H1 (cell line): ENCODE measurements around the gene ZNF468.

Source experiments
- ASH2L ChIP-seq: fragments of 200-600, 300-600 bp; sonication (generic); IDR thresholded peaks from one replicate; pipeline ENCODE4 v1.7.1; 2017; ENCODE audit warnings: low read length
- CBX8 ChIP-seq: fragments of 300-800, 300-1000 bp; sonication (generic); IDR thresholded peaks from 2 replicates; pipeline ENCODE4 v1.7.1; 2016; ENCODE audit warnings: low read depth, low read length, borderline replicate concordance
- HDAC2 ChIP-seq, 2 experiments: fragments of 300-600 bp in 1 of 2; sonication (generic) in 1 of 2; IDR thresholded peaks; 2 replicates each; pipeline ENCODE4 v1.6.1; 2011 to 2012; ENCODE audit warnings: low read depth in 2 of 2, low read length in 2 of 2, mild to moderate bottlenecking in 2 of 2, moderate library complexity in 2 of 2, borderline replicate concordance in 1 of 2, inconsistent platforms in 1 of 2
- KDM1A ChIP-seq: fragments of 200-600, 300-600 bp; sonication (generic); IDR thresholded peaks from 2 replicates; pipeline ENCODE4 v1.7.1; 2016; ENCODE audit warnings: mild to moderate bottlenecking, low read length, borderline replicate concordance
- MAFK ChIP-seq: IDR thresholded peaks from 2 replicates; pipeline ENCODE4 v1.6.1; 2012; ENCODE audit warnings: low read depth, mild to moderate bottlenecking, improper control_type of control experiment, low read length
- POLR2A ChIP-seq, 2 experiments: IDR thresholded peaks; 1 replicate in 1 of 2; 2 replicates in 1 of 2; pipeline ENCODE4 v1.6.1; 2011; ENCODE audit warnings: low read depth in 2 of 2, low read length in 2 of 2, mild to moderate bottlenecking in 2 of 2; ENCODE audit errors: control extremely low read depth in 1 of 2
- SP4 ChIP-seq: IDR thresholded peaks from 2 replicates; pipeline ENCODE4 v1.6.1; 2012; ENCODE audit warnings: low read length, inconsistent platforms
- ZNF274 ChIP-seq: IDR thresholded peaks from 2 replicates; pipeline ENCODE4 v1.7.0; 2012; ENCODE audit warnings: low read length, borderline replicate concordance; ENCODE audit errors: extremely low read depth
- TF ChIP-seq, protein P1 (sequence below), 3 experiments: IDR thresholded peaks; 1 replicate in 2 of 3; 2 replicates in 1 of 3; pipeline versions ENCODE4 v1.5.1 to v1.6.1; 2011; ENCODE audit warnings: low read length in 3 of 3, mild to moderate bottlenecking in 3 of 3, inconsistent platforms in 2 of 3, low read depth in 1 of 3, moderate library complexity in 1 of 3; ENCODE audit not compliant: insufficient read depth in 1 of 3; ENCODE audit errors: control extremely low read depth in 1 of 3
- TF ChIP-seq, protein P2 (sequence below): IDR thresholded peaks from 2 replicates; pipeline ENCODE4 v1.6.1; 2011; ENCODE audit warnings: low read length, improper control_type of control experiment
- TF ChIP-seq, protein P3 (sequence below): IDR thresholded peaks from 2 replicates; pipeline ENCODE4 v1.6.1; 2012; ENCODE audit warnings: inconsistent platforms
- TF ChIP-seq, protein P4 (sequence below): IDR thresholded peaks from 2 replicates; pipeline ENCODE4 v1.6.1; 2012; ENCODE audit warnings: inconsistent platforms

DNA sequence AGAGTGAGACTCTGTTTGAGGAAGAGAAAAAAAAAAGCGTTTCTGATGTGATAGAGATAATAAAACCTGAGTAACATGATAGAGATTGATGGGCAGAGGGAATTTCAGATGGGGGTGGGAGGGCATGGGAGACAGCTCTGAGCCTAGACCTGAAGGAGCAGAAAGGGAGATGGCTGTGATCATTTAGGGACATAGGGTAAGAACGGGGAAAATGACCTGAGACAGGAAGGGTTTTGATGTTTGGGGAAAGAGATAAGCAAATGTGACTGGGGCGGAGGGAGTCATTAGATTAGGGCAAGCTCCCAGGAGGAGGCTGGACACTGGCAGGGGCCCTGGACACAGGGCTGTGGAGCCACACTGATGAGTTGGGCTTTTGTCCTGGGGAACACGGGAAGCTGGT is 33.9 kb upstream of the ZNF468 start:
- TF ChIP-seq ZNF274 (no peak), HDAC2 (IDR thresholded peaks at IDR 0.05; ENCODE audit: borderline replicate concordance in 1 of 2, low read depth in 2 of 2, low read length in 2 of 2) (no peak), POLR2A (IDR thresholded peaks at IDR 0.05; ENCODE audit: control extremely low read depth in 1 of 2, low read depth in 2 of 2, low read length in 2 of 2) (no peak), SP4 (no peak), ASH2L (no peak), MAFK (no peak), CBX8 (no peak), KDM1A (no peak)
- TF ChIP-seq, protein P1, sequence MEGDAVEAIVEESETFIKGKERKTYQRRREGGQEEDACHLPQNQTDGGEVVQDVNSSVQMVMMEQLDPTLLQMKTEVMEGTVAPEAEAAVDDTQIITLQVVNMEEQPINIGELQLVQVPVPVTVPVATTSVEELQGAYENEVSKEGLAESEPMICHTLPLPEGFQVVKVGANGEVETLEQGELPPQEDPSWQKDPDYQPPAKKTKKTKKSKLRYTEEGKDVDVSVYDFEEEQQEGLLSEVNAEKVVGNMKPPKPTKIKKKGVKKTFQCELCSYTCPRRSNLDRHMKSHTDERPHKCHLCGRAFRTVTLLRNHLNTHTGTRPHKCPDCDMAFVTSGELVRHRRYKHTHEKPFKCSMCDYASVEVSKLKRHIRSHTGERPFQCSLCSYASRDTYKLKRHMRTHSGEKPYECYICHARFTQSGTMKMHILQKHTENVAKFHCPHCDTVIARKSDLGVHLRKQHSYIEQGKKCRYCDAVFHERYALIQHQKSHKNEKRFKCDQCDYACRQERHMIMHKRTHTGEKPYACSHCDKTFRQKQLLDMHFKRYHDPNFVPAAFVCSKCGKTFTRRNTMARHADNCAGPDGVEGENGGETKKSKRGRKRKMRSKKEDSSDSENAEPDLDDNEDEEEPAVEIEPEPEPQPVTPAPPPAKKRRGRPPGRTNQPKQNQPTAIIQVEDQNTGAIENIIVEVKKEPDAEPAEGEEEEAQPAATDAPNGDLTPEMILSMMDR (IDR thresholded peaks at IDR 0.05; ENCODE audit: control extremely low read depth in 1 of 3, insufficient read depth in 1 of 3, low read depth in 1 of 3, low read length in 3 of 3): no peak
- TF ChIP-seq, protein P2, sequence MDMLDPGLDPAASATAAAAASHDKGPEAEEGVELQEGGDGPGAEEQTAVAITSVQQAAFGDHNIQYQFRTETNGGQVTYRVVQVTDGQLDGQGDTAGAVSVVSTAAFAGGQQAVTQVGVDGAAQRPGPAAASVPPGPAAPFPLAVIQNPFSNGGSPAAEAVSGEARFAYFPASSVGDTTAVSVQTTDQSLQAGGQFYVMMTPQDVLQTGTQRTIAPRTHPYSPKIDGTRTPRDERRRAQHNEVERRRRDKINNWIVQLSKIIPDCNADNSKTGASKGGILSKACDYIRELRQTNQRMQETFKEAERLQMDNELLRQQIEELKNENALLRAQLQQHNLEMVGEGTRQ: no peak
- TF ChIP-seq, protein P3, sequence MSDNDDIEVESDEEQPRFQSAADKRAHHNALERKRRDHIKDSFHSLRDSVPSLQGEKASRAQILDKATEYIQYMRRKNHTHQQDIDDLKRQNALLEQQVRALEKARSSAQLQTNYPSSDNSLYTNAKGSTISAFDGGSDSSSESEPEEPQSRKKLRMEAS: no peak
- TF ChIP-seq, protein P4, sequence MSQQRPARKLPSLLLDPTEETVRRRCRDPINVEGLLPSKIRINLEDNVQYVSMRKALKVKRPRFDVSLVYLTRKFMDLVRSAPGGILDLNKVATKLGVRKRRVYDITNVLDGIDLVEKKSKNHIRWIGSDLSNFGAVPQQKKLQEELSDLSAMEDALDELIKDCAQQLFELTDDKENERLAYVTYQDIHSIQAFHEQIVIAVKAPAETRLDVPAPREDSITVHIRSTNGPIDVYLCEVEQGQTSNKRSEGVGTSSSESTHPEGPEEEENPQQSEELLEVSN: no peak
